T-cell (primary cell): ENCODE measurements around the gene KLF15. TPM values are rescaled to one million over a fixed set of nuclear protein-coding genes. Genes with fewer than 3 reads are reported as not detected.

ENCODE experiments used
- ATAC-seq, 4 experiments: fragments of 200-7000 bp in 3 of 4; fragments of 150-1000 bp in 1 of 4; cut with Tn5 transposase; replicated peaks in 1 of 4; 1 replicate in 3 of 4; 2 replicates in 1 of 4; pipeline ENCODE4 v1.10.0; 2021; ENCODE audit warnings: moderate library complexity in 3 of 4, mild to moderate bottlenecking in 2 of 4, moderate number of reproducible peaks in 1 of 4
- CTCF ChIA-PET, 2 donors: fragments of 300-600 bp; sonication (Branson Sonifier 250); formaldehyde crosslinking; loops; one replicate each; lab custom pipeline; 2022; ENCODE audit warnings: antibody characterized with exemption in 2 of 2; lab: Charles Lee
- POLR2A ChIA-PET, 2 donors: fragments of 300-600 bp; sonication (Branson Sonifier 250); formaldehyde crosslinking; loops; one replicate each; lab custom pipeline; 2022; ENCODE audit warnings: antibody characterized with exemption in 2 of 2; lab: Charles Lee
- DNase-seq, 35 experiments: peaks; one replicate each; pipeline versions ENCODE4 v3.0.0 to v3.0.0-alpha.2; 2013 to 2023
- H3K27ac ChIP-seq: one replicate; pipeline ENCODE4 v1.5.1; 2013; ENCODE audit warnings: low read length
- H3K27me3 ChIP-seq, 2 experiments: replicated peaks in 1 of 2; 1 replicate in 1 of 2; 2 replicates in 1 of 2; pipeline versions ENCODE4 v1.6.1 to v1.7.0; 2013; ENCODE audit warnings: low read length in 1 of 2, mixed read lengths in 1 of 2; ENCODE audit not compliant: control insufficient read depth in 2 of 2, insufficient read depth in 2 of 2; ENCODE audit errors: extremely low read depth in 1 of 2
- H3K36me3 ChIP-seq, 2 donors: 1 replicate in 1 of 2; 2 replicates in 1 of 2; pipeline versions ENCODE4 v1.6.1 to v1.7.0; 2013; ENCODE audit warnings: low read length in 1 of 2; ENCODE audit not compliant: control insufficient read depth in 2 of 2, insufficient read depth in 1 of 2; ENCODE audit errors: extremely low read depth in 1 of 2
- H3K4me1 ChIP-seq, 2 experiments: 1 replicate in 1 of 2; 2 replicates in 1 of 2; pipeline versions ENCODE4 v1.6.1 to v1.7.0; 2013; ENCODE audit warnings: low read length in 2 of 2, mixed read lengths in 1 of 2; ENCODE audit not compliant: insufficient read depth in 2 of 2, control insufficient read depth in 1 of 2; ENCODE audit errors: extremely low read depth in 1 of 2
- H3K4me3 ChIP-seq, 2 donors: 1 replicate in 1 of 2; 2 replicates in 1 of 2; pipeline versions ENCODE4 v1.5.1 to v1.7.0; 2013; ENCODE audit warnings: mild to moderate bottlenecking in 2 of 2, low read length in 1 of 2, moderate library complexity in 1 of 2; ENCODE audit not compliant: control insufficient read depth in 1 of 2; ENCODE audit errors: extremely low read depth in 1 of 2
- H3K9me3 ChIP-seq: 2 replicates; pipeline ENCODE4 v1.7.0; 2013
- H3K27ac Mint-ChIP-seq, 2 donors: one replicate each; pipeline ENCODE4 v1.8.0; 2020 to 2021; ENCODE audit warnings: mild to moderate bottlenecking in 2 of 2, mixed read lengths in 2 of 2
- H3K27me3 Mint-ChIP-seq, 2 donors: one replicate each; pipeline ENCODE4 v1.8.0; 2021 to 2022; ENCODE audit warnings: mixed read lengths in 2 of 2
- H3K36me3 Mint-ChIP-seq: one replicate; pipeline ENCODE4 v1.8.0; 2021; ENCODE audit warnings: mixed read lengths
- H3K4me1 Mint-ChIP-seq, 3 donors: one replicate each; pipeline ENCODE4 v1.8.0; 2020 to 2022; ENCODE audit warnings: mixed read lengths in 3 of 3, mild to moderate bottlenecking in 1 of 3
- H3K4me3 Mint-ChIP-seq, 3 donors: one replicate each; pipeline ENCODE4 v1.8.0; 2020 to 2022; ENCODE audit warnings: mild to moderate bottlenecking in 3 of 3, mixed read lengths in 3 of 3, moderate library complexity in 3 of 3
- H3K9me3 Mint-ChIP-seq, 3 donors: one replicate each; pipeline ENCODE4 v1.8.0; 2020 to 2022; ENCODE audit warnings: mixed read lengths in 3 of 3
- WGBS: methylation state at CpG from one replicate; pipeline ENCODE4 v1.1.5; 2013; ENCODE audit warnings: missing lambda C conversion rate; ENCODE audit not compliant: insufficient coverage; 5-methylcytosine and 5-hydroxymethylcytosine counted together
- total RNA-seq, 35 experiments: library from RNA in 6 of 35; stranded (reverse) in 6 of 35; fragments of 120-200 nt in 1 of 35; gene quantifications; one replicate each; pipeline versions ENCODE4 v1.2.1 to v1.2.4 and lab custom pipeline; 2013 to 2026

KLF15 gene
- total RNA-seq, 5 donors from 2014 or later (not counting 1 experiment from before 2014, with no cell fraction given), result 0.26 to 0.75 (median 0.35) TPM

DNA sequence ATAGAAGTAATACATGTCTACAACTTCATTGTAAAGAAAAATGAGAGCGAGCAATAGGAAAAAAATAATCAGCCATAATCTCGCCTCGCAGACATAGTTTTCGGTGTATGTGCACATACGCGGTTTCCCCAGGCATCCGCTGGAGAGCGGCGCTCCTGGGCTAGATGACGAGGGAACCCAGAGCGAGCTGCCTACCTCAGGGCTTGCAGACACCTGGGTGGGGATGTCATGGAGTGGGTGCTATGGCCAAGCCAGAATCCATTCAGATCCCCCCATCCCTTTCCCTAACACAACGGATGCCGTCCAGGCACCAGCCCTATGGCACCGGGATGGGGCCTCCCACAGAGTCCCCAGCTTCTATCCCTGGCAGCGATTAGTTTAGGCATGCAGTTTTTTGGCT is 33.0 kb upstream of the KLF15 start:
- no peak overlapping the region for H3K27ac ChIP-seq
- H3K9me3 ChIP-seq, result no peaks in the 10 kb centered on the region
- H3K4me1 Mint-ChIP-seq, result peaks cover 3 to 9% (median 5%) of the 10 kb centered on the region in 3 donors
- no peaks in the 10 kb centered on the region for H3K9me3 Mint-ChIP-seq
- ChIA-PET CTCF (no interaction called here), POLR2A (no interaction called here)
- no peaks in the 10 kb centered on the region for H3K36me3 ChIP-seq
- no peak overlapping the region for H3K4me3 Mint-ChIP-seq
- H3K27ac Mint-ChIP-seq, result no peak overlapping the region
- DNase-seq (no peak), ATAC-seq (no peak)
- peaks cover 68 to 72% of the 10 kb centered on the region in 2 donors for H3K27me3 Mint-ChIP-seq
- H3K36me3 Mint-ChIP-seq, result no peaks in the 10 kb centered on the region
- peaks cover 0 to 8% of the 10 kb centered on the region in 2 experiments for H3K4me1 ChIP-seq
- H3K4me3 ChIP-seq, result no peak overlapping the region
- H3K27me3 ChIP-seq, result peaks cover 4 to 59% of the 10 kb centered on the region in 2 experiments
- WGBS, result 80% methylated on average over 1 of the region's 15 CpGs

DNA sequence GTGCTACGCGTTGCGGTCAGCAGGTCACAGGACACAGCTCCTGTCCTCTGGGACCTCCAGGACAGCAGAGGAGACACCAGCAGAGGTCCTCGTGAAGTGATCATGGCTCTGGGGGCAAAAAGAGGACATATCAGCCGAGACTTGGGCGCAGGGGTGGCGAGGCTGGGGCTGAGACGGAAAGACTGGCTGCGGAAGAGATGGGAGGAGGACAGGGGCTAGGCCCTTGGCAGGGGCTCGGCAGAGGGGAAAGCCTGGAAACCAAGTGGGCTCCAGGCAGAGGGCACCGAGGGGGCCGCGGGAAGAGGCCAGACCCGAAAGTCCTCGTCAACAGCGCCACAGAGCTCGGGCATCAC is 32.6 kb upstream of the KLF15 start:
- no peak for ATAC-seq
- WGBS, result 49% methylated on average over 10 of the region's 17 CpGs
- Mint-ChIP-seq H3K4me3 (peak overlapping the region in 1 of 3 donors; percentile 53), H3K27me3 (peaks cover 67 to 71% of the 10 kb centered on the region in 2 donors), H3K4me1 (peaks cover 3 to 9% (median 5%) of the 10 kb centered on the region in 3 donors), H3K9me3 (no peaks in the 10 kb centered on the region), H3K27ac (peak overlapping the region in 1 of 2 donors; percentile 53), H3K36me3 (no peaks in the 10 kb centered on the region)
- Histone ChIP-seq H3K36me3 (no peaks in the 10 kb centered on the region), H3K4me1 (peaks cover 0 to 8% of the 10 kb centered on the region in 2 experiments), H3K27me3 (peaks cover 4 to 56% of the 10 kb centered on the region in 2 experiments), H3K9me3 (no peaks in the 10 kb centered on the region), H3K27ac (no peak overlapping the region), H3K4me3 (no peak overlapping the region)
- CTCF ChIA-PET, result no interaction called here
- POLR2A ChIA-PET, result no interaction called here
- no peak for DNase-seq

DNA sequence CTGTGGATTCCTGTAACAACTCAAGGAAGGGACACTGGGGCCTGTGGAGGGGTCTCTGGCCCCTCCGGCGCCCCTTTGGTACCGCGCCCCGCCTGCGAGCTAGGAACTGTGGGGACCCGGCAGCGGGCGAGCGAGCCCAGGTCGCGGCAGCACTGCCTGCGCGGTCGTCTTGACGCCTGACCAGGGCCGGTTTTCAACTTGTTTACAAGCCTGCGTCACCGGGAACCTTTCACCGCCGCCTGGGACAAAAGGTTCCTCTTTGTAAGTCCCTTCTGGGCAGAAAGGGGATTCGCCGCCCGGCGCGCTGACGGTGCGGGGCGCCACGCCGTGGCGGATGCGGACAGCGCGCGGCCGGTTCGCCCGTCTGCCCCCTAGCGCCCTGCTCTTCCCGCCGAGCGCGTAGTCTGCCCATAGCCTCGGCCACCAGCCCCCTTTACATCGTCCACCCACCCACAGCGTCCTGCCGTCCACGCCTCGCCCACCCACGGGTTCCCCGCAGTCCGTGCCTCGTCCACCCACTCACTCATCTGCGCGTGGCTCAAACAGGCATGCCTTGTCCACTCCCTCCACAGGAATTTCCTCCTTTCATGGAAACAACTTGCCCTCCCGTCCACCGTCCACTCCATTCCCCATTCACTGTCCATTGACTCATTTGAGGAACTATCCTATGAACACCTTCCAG is 32.0 kb upstream of the KLF15 start:
- peak overlapping the region in 1 of 2 donors; percentile 53 for H3K27ac Mint-ChIP-seq
- WGBS, result 6% methylated on average over 54 of the region's 58 CpGs
- H3K4me3 Mint-ChIP-seq, result peak overlapping the region in 1 of 3 donors; percentile 53
- Histone ChIP-seq H3K27ac (no peak overlapping the region), H3K36me3 (no peaks in the 10 kb centered on the region), H3K27me3 (peaks cover 4 to 53% of the 10 kb centered on the region in 2 experiments), H3K4me3 (peak overlapping the region in 1 of 2 donors; percentile 29), H3K4me1 (peaks cover 0 to 8% of the 10 kb centered on the region in 2 experiments), H3K9me3 (no peaks in the 10 kb centered on the region)
- CTCF ChIA-PET, result interaction anchor here (0.7 to 0.8 kb wide), 3 partner anchors 66 to 256 kb away, joined by 4 to 8 read pairs (median 4); no protein-coding TSS in a partner anchor
- peaks cover 69 to 75% of the 10 kb centered on the region in 2 donors for H3K27me3 Mint-ChIP-seq
- POLR2A ChIA-PET, result no interaction called here
- H3K9me3 Mint-ChIP-seq, result no peaks in the 10 kb centered on the region
- no peaks in the 10 kb centered on the region for H3K36me3 Mint-ChIP-seq
- DNase-seq (peak in 25 of 35 experiments; percentile 2 to 50 (median 11)), ATAC-seq (peak; percentile 49 to 68 (median 58))
- peaks cover 3 to 9% (median 5%) of the 10 kb centered on the region in 3 donors for H3K4me1 Mint-ChIP-seq

DNA sequence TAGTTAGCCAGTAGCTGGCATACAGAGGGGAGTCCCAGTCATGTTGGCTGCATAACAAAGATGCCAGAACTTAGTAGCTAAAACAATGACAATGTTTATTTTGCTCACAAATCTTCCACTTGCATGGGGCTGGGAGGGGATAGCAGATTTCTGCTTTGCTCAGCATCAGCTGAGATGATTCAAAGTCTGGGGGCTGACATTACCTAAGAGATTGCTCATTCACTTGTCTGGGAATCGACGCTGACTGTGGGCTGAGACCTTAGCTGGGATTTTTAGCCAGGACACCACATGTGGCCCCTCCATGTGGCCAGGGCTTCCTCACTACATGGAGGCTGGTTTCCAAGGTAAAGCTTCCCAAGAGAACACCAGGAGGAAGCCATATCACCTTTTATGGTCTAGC is 24.8 kb upstream of the KLF15 start:
- DNase-seq, result no peak
- WGBS, result 68% methylated on average over 2 of the region's 2 CpGs
- Histone ChIP-seq H3K27me3 (peaks cover 0 to 25% of the 10 kb centered on the region in 2 experiments), H3K4me1 (no peaks in the 10 kb centered on the region), H3K27ac (no peak overlapping the region), H3K36me3 (no peaks in the 10 kb centered on the region), H3K4me3 (no peak overlapping the region), H3K9me3 (no peaks in the 10 kb centered on the region)
- ChIA-PET POLR2A (no interaction called here), CTCF (no interaction called here)
- Mint-ChIP-seq H3K27ac (no peak overlapping the region), H3K4me1 (no peaks in the 10 kb centered on the region), H3K4me3 (no peak overlapping the region), H3K27me3 (peaks cover 29 to 47% of the 10 kb centered on the region in 2 donors), H3K9me3 (peaks cover 0 to 5% (median 0%) of the 10 kb centered on the region in 3 donors), H3K36me3 (no peaks in the 10 kb centered on the region)
- ATAC-seq, result no peak

DNA sequence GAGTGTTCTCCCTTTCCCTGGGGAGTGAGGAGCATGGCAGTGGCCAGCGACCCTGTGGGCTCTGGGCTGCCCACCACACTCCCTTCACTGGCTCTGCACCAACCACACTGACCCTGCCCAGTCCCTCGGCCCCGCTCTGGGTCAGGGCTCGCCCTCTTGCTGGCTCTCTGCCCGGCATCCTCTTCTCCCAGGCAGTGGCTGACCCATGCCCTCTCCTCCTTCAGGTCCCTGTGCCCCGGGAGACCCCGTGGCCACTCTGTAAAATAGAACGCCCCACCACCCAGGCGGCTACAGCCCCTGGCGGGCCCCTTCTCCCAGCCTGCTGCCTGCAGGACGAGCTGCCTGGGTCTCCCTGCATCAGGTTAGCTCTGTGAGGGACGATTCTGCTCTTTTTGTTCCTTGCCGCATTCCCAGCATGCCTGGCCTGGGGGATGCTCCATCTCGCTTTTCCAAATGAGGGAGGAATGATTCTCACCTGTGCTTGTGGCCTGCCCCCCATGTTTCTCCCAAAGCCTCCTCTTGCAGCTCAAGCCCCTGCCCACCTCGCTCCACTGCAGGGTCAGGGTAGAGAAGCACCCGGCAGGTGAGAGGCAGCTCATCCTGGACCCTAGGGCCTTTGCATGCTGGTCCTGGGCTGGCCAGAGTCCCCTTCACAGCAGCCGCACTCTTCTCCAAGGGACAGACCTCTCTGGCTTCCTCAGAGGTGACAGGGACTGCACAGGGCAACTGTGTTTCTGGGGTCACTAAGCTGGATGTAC is 23.0 kb upstream of the KLF15 start:
- ChIA-PET CTCF (no interaction called here), POLR2A (no interaction called here)
- peaks cover 0 to 1% (median 0%) of the 10 kb centered on the region in 3 donors for H3K4me1 Mint-ChIP-seq
- Histone ChIP-seq H3K27me3 (peaks cover 0 to 21% of the 10 kb centered on the region in 2 experiments), H3K4me3 (no peak overlapping the region), H3K27ac (no peak overlapping the region), H3K4me1 (no peaks in the 10 kb centered on the region), H3K36me3 (no peaks in the 10 kb centered on the region), H3K9me3 (no peaks in the 10 kb centered on the region)
- ATAC-seq, result no peak
- no peaks in the 10 kb centered on the region for H3K36me3 Mint-ChIP-seq
- H3K9me3 Mint-ChIP-seq, result peaks cover 0 to 5% (median 0%) of the 10 kb centered on the region in 3 donors
- 78% methylated on average over 12 of the region's 17 CpGs for WGBS
- no peak overlapping the region for H3K4me3 Mint-ChIP-seq
- no peak overlapping the region for H3K27ac Mint-ChIP-seq
- no peak for DNase-seq
- peaks cover 25 to 39% of the 10 kb centered on the region in 2 donors for H3K27me3 Mint-ChIP-seq

DNA sequence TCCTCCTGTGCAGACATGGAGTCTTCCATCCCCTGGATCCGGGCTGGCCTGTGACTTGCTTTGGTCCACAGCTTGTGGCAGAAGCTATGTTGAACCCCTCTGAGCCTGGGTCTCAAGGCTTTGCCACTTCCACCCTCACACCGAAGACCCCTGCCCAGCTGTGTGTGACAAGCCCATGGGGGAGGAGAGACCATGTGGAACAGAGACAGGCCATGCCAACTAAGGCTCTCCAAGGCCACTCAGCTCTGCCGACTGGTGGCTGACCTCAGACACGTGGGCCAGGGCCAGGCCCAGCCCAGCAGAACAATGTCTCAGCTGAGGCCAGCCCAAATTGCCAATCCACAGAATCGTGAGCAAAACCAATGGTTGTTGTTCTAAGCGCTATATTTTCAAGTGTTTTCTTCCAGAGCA is 21.1 kb upstream of the KLF15 start:
- peaks cover 0 to 1% (median 0%) of the 10 kb centered on the region in 3 donors for H3K4me1 Mint-ChIP-seq
- ATAC-seq (no peak), DNase-seq (no peak)
- peaks cover 0 to 27% of the 10 kb centered on the region in 2 experiments for H3K27me3 ChIP-seq
- no peak overlapping the region for H3K27ac Mint-ChIP-seq
- ChIA-PET POLR2A (no interaction called here), CTCF (no interaction called here)
- H3K4me3 Mint-ChIP-seq, result no peak overlapping the region
- peaks cover 15 to 27% of the 10 kb centered on the region in 2 donors for H3K27me3 Mint-ChIP-seq
- H3K36me3 ChIP-seq, result no peaks in the 10 kb centered on the region
- no peaks in the 10 kb centered on the region for H3K4me1 ChIP-seq
- no peaks in the 10 kb centered on the region for H3K36me3 Mint-ChIP-seq
- H3K9me3 ChIP-seq, result no peaks in the 10 kb centered on the region
- H3K27ac ChIP-seq, result no peak overlapping the region
- no peak overlapping the region for H3K4me3 ChIP-seq
- WGBS, result 64% methylated on average over 6 of the region's 6 CpGs
- peaks cover 0 to 5% (median 0%) of the 10 kb centered on the region in 3 donors for H3K9me3 Mint-ChIP-seq
